Hair follicle dermal papilla cell (primary cell): Measurements from ENCODE around the gene FBN2. TPM values are rescaled to one million over a fixed set of nuclear protein-coding genes. Genes with fewer than 3 reads are reported as not detected.

Experiments
- small RNA-seq: library from RNA; depleted of rRNA; stranded (forward); fragments of <200 nt; gene quantifications from one replicate; pipeline ENCODE3, GENCODE V24; 2012
- total RNA-seq: library from RNA; depleted of rRNA; stranded (reverse); fragments of >200 nt; gene quantifications from 2 replicates; pipeline ENCODE4 v1.2.3, GENCODE V29; 2012

FBN2 gene
- 877 and 937 TPM in 2 replicates for total RNA-seq

GRCh38 chr5:128538000-128538249 is at the start of gene FBN2:
TSS of gene FBN2 (minus strand) at chr5:128538245. CDS start at chr5:128537603, 642 bp downstream.

Small RNA genes within 50 kb of the gene (small RNA-seq; reads per million reads assigned to genes)
- gene RF00019: not detected
